GM13977 (cell line): ENCODE results near the gene RABL6.
"Not testable (repeated sequence)": the region's sequence is repeated elsewhere in the genome, so short reads cannot be mapped to it uniquely, and the experiment has no call there.

ENCODE experiments used
- DNase-seq: peaks from one replicate; pipeline ENCODE4 v3.0.0; 2012; ENCODE audit warnings: low spot score
- in situ Hi-C: fragments of 300-500 bp; cut with MboI; formaldehyde crosslinking; loops from one replicate; pipeline ENCODE4 v1.12.0; 2022; ENCODE audit warnings: low sequenced_read_pairs, low pct_unique_long_range_greater_than_20kb, mixed read lengths, inconsistent platforms; ENCODE audit not compliant: unreplicated experiment
- TF ChIP-seq, protein P1 (sequence below): IDR thresholded peaks from 2 replicates; pipeline ENCODE4 v1.5.1; 2012; ENCODE audit warnings: mild to moderate bottlenecking, control low read depth; ENCODE audit not compliant: insufficient read depth; ENCODE audit errors: extremely low read depth, missing control alignments

The RABL6 gene

GRCh38 chr9:136798708-136799078 lies 9.1 kb upstream of the RABL6 start:
- in situ Hi-C loops = no loop called here

GRCh38 chr9:136799079-136799853 lies 8.5 kb upstream of the RABL6 start:
- in situ Hi-C loops = no loop called here
- no peak for DNase-seq
- TF ChIP-seq, protein P1, sequence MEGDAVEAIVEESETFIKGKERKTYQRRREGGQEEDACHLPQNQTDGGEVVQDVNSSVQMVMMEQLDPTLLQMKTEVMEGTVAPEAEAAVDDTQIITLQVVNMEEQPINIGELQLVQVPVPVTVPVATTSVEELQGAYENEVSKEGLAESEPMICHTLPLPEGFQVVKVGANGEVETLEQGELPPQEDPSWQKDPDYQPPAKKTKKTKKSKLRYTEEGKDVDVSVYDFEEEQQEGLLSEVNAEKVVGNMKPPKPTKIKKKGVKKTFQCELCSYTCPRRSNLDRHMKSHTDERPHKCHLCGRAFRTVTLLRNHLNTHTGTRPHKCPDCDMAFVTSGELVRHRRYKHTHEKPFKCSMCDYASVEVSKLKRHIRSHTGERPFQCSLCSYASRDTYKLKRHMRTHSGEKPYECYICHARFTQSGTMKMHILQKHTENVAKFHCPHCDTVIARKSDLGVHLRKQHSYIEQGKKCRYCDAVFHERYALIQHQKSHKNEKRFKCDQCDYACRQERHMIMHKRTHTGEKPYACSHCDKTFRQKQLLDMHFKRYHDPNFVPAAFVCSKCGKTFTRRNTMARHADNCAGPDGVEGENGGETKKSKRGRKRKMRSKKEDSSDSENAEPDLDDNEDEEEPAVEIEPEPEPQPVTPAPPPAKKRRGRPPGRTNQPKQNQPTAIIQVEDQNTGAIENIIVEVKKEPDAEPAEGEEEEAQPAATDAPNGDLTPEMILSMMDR = no peak

More at GRCh38 chr9:136798708-136799078, 9.1 kb upstream of the RABL6 start:
- TF ChIP-seq, protein P1 = no peak
- DNase-seq = peak; percentile 3

- DNase-seq = peak; percentile 45
- in situ Hi-C loops = no loop called here
Measured at GRCh38 chr9:136799854-136800657, 7.7 kb upstream of the RABL6 start.

GRCh38 chr9:136802321-136802720 lies 5.4 kb upstream of the RABL6 start:
- in situ Hi-C loops = no loop called here
- peak; percentile 10 for DNase-seq
- TF ChIP-seq, protein P1 = no peak

More at GRCh38 chr9:136799854-136800657, 7.7 kb upstream of the RABL6 start:
- TF ChIP-seq, protein P1 = no peak

DNA sequence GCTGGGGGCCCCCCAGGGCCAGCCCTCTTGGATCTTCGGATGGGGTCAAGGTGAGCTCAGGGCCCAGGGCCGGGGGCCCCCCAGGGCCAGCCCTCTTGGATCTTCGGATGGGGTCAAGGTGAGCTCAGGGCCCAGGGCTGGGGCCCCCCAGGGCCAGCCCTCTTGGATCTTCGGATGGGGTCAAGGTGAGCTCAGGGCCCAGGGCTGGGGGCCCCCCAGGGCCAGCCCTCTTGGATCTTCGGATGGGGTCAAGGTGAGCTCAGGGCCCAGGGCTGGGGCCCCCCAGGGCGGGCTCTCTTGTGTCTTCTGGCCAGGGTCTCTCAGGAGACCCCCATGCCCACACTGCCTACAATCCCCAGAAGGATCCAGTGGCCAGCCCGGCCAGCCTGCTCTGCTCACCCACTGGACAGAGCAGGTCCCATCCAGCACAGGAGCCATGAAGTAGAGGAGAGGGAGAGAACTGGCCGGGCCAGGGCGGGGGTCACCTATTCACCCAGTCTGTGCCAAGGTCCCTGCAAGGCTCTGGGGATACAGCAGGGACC lies 4.7 kb upstream of the RABL6 start:
- in situ Hi-C loops, DNase-seq: not testable (repeated sequence)

DNA sequence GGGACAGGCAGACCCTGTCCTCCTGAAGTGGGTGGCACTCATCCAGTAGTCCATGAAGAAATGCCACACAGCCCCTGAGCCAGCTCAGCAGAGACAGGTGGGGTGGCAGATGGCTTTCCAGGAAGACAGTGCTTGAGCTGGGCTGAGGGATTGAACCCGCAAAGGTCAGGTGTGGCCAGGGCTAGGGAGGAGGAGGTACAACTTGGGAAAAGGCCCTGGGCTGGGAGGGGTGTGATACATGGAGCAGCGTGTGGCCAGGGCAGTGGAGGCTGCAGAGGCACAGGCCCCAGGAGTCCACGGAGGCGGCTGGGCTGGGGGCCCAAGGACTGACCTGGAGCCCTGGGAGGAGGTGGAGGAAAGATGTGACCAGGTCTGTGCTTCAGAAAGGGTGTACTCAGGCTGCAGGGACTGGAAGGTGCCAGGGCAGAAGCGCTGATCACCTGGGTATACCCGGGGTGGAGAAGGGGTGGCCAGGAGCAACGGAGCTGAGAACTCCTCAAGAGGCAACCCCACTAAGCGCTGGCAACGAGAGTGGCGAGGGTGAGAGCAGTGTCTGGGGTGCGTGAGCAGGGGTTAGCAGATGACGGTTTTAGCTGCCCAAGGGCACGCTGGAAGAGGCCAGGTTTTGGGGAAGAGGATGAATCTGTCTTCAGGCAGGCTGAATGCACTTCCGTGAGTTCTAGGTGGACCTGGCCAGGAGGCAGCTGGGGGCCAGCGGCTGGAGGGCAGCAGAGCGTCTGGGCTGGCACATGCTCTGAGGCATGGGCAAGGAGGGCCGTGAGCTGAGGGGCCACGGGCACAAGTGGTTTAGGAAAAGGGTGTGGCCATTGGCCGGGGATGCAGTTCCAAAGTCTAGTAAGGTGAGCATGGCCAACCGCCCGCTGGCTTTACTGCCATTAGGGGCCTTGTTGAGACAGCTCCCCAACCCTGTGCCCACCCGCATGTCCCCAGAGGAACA lies 3.9 kb upstream of the RABL6 start:
- TF ChIP-seq, protein P1 = no peak

More for the DNA sequence above, 3.9 kb upstream of the RABL6 start:
- in situ Hi-C loops = no loop called here
- DNase-seq = no peak
